ENCODE results near the gene SIN3B.

- TF ChIP-seq CTCF (IDR thresholded peaks at IDR 0.05; ENCODE audit: poor library complexity, severe bottlenecking) (no peak), EZH2 (IDR thresholded peaks at IDR 0.05; ENCODE audit: borderline replicate concordance, insufficient read depth, low read length, poor library complexity, severe bottlenecking) (no peak), EP300 (conservative IDR thresholded peaks at IDR 0.05; ENCODE audit: poor library complexity, severe bottlenecking) (no peak)
These were observed 58.4 kb downstream of the SIN3B start for GRCh38 chr19:16887353-16888265.
